RPMI8226 (cell line): ENCODE data around the gene ITGB8.
"Not testable (repeated sequence)": the region's sequence is repeated elsewhere in the genome, so short reads cannot be mapped to it uniquely, and the experiment has no call there.

Source experiments
- DNase-seq: peaks from one replicate; pipeline ENCODE4 v3.0.0-alpha.2; 2015

Gene ITGB8

DNA sequence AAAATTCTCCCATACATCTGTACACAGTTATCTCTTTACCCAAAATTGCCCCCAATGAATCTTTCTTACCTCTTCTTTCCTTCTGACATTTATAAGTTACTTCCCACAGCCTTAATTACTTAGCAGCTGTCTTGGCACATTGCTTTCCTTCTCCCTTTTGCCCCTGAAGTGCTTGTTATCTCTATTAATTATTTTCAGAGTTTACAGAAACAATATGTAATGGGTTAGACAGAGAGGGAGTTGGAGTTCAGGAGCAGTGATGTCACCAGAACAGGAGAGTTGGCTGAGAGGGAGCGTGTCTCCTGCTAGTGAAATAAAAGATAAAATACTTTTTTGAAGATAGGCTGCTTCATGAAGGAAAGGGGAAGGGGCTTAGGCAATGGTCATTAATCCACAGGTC lies 57.4 kb downstream of the ITGB8 start:
- DNase-seq: no peak

DNA sequence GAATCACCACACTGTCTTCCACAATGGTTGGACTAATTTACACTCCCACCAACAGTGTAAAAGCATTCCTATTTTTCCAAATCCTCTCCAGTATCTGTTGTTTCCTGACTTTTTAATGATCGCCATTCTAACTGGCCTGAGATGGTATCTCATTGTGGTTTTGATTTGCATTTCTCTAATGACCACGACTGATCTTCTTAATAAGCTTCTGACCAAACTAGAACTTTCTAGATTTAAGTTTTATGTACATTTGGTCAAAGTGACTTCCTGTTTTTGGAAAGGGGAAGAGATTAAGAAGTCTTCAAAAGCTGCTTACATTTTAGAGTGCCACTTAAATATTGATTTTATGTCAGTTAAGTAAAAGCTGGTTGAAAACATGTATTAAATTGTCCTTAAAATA lies 58.5 kb downstream of the ITGB8 start:
- not testable (repeated sequence) for DNase-seq

DNA sequence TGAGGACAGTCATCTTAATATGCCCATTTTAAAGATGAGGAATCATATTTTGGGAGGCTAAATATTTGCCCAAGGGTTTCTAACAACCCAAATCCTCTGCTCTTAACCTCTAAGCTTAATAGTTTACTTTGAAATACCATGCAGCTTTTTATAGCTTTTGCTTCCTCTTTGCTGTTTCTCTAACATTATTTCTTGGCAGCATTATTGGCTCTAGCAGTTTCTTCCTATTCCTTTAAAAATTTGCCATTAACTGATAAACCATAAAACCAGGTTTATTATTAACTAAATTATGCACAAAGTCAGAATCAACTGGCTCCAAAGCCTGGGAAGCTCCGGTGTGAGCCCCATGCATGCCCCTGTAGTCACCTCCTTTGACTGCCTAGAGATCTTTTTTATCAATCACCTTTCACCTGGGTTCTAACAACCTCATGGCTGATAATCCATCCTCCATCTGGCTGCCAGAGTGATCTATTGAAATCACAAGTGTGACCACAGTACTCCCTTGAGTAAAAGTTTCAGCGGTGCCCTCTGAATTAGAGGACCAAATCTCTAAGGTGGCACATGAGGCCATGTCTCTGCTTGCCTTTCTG lies 62.4 kb downstream of the ITGB8 start:
- no peak for DNase-seq

DNA sequence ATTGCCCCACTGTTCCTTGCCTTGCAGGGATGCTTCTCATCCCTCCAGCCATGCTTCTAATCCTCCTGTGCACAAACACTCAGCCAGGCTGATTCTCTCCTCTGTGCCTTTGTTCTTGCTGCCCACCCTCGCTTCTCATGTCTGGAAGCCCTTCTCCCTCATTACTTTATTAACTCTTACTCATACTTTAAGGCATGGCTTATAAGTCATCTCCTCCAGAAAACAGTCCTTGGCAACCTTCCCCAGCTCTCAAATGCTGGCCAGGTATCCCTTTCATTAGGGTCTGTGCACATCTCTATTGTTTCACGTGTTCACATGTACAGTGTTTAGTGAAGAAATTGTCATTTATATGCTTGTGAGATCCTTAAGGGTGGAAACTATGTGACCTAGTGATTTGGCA lies 62.9 kb downstream of the ITGB8 start:
- no peak for DNase-seq

DNA sequence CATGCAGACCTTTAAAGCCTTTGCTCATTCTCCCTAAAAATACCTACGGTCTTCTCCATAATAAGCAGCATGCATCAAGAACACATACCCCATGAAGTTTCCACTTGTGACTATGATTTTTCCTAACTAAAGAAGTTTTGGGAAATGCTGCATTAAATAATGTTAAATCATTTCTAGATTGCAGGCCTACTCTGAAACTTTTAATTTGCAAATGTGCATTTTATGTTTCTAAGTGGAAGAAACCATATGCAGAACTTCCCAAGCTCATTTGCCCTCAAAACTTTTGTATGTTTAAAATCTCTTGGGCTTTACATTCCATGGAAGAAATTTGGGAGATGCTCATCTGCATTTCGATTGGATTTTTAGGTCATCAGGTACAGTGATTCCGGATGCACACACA lies 63.6 kb downstream of the ITGB8 start:
- DNase-seq: no peak

DNA sequence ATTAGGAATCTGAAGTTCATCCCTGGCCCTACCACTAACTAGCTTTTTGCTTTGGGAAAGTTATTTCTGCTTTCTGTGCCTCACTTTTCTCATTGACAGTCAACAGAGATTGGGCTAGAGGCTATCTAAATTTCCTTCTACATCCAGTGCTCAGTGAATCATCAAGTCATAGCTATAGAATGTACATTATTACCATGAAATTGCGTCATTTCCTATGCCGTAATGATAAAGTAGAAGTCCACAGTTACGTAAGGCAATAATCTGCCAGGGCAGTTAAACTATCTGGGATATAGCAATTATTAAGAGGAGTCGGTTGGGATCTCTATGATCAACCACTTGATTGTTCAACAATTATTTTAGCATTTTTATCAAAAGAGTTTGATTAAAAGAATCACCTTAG lies 64.4 kb downstream of the ITGB8 start:
- no peak for DNase-seq

DNA sequence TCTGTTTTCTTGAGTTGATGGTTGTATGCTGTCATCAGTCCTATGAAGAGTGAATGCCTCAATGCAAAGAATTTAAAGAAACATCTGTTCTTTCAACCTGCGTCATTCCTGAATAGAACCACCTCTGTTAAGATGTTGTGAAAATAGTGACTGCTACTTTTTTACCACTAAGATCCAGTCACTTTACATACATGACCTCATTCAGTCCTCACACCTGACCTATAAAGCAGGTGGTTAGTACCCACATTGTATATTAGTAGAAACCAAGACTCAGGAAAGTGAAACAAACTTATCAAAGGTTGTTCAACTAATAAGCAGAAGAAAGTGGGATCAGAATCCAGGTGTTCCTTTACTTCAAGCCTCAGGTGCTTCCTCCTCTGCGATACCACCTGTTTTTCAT lies 64.8 kb downstream of the ITGB8 start:
- DNase-seq: peak; percentile 30

DNA sequence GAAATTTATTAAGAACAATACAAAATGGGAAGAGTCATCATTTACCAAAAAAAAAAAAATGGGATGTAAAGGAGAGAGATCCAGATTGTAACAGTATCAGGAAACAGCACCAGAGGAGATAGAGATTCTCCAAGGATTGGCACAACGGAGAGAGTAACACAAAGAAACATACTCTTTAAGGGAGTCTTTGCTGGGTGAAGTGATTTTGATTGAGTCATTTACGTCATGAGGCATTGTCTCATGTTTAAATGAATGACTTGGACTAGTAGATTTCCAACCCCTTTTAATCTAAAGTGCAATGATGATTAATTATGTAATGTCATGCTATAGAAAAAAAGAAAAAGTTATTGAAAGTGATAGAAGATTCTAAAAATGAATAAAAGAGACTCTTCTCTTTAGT lies 68.8 kb downstream of the ITGB8 start:
- no peak for DNase-seq

DNA sequence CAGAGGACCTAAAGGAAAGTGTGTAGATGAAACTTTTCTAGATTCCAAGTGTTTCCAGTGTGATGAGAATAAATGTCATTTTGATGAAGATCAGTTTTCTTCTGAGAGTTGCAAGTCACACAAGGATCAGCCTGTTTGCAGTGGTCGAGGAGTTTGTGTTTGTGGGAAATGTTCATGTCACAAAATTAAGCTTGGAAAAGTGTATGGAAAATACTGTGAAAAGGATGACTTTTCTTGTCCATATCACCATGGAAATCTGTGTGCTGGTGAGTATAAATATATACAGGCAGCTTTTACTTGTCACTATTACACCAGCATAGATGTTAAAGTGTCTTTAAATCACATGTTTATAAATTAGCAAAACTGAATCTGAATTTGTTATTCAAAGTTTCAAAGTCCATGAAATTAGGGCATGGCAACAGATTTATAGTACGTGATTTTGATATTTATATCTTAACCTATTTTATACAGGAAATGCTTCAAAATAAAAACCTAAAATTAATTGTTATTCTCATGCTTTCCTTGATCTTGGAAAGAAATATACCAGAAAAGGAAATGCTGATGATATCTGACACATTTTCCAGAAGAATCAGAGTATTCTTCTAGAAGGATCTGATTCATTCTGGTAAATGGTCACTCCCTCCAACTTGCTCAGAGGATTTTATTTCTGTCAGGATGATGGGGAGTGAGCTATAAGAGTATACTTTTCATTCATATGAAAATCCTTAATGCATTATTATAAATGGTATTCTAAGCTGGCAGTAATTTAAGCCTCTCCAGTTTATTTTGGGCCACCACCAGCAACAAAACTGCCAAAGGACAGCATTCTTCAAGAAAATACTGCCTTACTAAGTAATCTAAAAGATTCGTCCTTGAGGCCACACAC lies 71.4 kb downstream of the ITGB8 start:
- no peak for DNase-seq

DNA sequence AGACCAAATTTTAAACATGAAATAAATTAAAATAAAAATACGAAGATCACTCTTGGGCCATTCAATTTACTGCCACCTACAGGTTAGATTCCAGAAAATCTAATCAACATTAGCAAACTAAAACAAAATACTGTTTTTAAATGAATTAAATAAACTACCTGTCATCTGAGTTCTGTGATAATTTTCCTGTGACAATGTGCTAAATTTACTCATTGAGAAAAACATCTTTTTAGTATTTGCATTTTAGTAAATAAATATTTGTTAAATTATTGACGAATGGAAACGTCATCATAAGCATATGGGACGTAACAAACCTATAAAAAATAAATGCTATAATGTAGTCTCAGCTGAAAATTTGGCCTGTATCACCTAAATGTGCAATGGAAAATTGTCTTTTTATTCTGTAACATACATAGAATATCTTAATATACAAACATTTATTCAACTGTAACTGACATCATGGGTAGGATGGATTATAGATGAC lies 72.1 kb downstream of the ITGB8 start:
- no peak for DNase-seq

DNA sequence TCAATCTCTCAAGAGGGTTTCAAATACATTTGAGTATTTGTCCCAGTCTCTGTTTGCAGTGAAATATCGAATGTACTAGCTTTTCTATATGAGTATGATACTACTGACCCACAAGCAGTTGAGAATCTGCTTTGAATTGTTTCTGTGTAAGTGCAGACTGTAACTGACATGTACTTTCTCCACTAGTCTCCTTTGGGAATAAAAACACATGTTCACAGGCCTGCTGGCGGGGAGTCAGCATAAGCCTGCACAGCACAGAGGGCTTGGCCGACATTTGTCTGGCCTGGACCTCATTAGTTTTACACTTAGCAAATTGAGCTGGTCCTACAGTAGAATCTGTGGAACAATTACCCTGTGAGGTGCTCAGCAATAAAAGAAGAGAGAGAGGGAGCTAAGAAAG lies 72.6 kb downstream of the ITGB8 start:
- no peak for DNase-seq

DNA sequence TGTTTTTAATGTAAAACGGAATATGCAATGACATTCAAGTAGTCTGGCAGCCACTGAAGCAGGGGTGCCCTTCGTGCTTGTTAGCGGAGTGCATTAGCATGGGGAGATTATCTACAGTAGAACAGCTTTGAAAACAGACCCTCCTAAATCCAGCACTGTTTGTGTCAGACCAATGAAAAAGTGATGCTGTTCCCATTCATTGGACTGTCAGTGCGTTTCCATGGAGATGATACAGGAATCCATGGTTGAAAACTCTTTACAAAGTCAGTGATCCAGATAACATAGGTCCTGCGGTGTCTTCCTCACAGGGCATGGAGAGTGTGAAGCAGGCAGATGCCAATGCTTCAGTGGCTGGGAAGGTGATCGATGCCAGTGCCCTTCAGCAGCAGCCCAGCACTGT lies 73.6 kb downstream of the ITGB8 start:
- no peak for DNase-seq

DNA sequence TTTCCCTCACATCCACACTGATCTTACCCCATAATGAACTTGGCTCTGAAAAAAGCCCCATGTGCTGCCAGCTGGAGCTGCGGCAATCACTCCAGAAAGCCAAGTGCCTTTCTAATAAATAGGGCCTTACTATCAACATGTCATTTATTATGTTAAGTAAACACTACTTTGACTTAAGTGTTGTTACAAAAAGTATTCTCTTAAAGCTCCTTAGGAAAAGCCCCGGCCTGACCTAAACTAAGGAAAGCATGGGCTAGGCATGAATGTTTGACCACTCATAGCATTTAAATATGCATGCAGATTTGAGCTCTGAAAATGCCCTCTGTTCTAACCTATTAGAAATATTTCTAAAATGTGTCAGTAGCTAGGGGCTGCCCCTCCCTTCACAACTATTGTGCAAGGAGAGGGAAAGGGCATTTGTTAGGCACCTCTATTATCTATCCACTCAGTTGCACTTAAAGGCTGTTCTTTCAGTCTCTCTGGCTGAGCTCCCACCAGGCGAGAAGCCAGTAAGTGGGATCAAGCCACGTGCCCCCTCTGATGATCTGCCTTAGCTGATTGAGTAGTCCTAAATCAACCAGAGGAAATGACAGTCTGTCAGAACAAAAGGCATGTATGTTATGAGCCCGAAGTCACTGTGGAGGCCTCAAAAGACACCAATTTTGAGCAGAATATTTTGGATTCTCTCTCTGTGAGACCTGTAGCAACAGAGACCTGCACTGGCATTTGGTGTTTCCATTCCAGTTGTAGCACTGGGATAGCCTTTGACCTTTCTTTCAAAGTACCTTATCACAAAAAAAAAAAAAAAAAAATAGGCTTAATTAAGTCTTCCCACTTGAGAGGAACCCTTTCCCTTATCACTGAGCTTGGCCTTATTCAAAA lies 77.1 kb downstream of the ITGB8 start:
- DNase-seq: no peak

DNA sequence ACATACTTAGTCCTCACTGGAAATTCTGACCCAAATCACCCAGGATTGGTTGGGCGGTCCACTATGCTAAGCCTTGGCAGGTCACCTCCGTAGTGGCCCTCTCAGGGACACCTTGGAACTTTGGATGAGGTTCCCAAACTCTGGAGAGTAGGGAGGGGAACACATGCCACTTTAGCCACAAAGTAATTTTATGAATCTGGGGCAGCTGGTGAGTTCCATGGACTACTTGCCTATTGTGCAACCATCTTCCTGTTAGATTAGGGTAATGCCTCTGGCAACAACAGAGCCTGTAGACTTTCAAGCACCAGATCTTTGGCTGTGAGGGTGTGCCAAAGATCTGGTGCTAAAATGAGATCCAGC lies 77.7 kb downstream of the ITGB8 start:
- DNase-seq: no peak

DNA sequence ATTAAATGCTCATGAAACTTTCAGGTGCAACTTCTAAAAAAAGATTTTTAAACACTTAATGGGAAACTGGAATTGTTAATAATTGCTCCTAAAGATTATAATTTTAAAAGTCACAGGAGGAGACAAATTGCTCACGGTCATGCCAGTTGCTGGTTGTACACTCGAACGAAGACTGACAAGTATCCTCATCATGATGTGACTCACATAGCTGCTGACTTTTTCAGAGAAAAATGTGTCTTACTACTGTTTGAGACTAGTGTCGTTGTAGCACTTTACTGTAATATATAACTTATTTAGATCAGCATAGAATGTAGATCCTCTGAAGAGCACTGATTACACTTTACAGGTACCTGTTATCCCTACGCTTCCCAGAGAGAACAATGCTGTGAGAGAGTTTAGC lies 79.3 kb downstream of the ITGB8 start:
- no peak for DNase-seq

DNA sequence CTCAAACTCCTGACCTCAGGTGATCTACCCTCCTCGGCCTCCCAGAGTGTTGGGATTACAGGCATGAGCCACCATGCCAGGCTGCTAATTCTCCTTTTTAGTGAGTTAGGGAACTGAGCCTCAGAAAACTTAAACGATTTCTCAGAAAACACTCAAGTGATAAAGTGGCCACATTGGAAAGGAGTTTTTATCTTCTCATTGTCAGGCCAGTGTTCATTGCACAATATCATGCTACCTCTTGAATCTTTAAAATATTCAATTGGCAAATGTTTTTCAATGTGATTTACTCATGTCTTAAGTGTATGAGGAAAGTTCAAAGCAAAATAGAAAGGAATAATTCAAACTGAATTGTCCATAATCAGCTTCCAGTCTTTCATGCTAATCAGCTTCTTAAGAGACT lies 80.7 kb downstream of the ITGB8 start:
- no peak for DNase-seq

DNA sequence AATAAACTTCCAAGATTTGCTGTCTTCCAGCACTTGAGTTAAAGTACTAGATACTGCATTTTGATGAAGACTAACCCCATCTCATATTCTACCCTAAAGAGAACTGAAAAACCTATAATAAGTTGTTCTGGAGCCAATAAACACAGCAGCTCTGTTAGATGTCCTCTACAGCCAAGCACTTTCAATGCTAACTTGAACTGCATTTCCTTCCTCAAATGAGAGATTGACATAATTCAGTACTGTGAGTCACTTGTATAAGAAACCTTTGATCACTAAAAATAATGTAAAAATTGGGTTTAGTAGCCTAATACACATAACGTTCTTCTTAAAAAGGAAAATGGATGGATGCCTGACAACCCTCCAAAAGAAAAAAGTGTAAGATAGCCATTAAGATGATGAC lies 81.3 kb downstream of the ITGB8 start:
- DNase-seq: no peak

DNA sequence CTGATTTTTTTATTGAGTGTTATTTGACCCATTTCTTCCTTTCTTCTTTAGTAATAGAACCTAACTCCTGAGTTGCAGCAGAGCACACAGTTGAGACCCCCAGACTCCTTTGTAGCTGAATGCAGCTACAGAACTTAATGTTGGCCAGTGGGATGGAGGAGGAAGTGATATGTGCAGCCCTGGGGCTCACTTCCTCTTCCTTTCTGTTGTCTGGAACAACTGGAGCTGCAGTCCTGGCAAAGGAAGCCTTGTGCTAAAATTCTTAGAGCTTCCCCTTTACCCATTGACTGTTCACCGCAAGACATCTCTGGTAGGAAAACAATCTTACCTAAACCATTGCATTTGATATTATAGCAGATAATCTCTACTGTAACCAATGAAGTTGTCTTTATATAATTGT lies 86.6 kb downstream of the ITGB8 start:
- no peak for DNase-seq

DNA sequence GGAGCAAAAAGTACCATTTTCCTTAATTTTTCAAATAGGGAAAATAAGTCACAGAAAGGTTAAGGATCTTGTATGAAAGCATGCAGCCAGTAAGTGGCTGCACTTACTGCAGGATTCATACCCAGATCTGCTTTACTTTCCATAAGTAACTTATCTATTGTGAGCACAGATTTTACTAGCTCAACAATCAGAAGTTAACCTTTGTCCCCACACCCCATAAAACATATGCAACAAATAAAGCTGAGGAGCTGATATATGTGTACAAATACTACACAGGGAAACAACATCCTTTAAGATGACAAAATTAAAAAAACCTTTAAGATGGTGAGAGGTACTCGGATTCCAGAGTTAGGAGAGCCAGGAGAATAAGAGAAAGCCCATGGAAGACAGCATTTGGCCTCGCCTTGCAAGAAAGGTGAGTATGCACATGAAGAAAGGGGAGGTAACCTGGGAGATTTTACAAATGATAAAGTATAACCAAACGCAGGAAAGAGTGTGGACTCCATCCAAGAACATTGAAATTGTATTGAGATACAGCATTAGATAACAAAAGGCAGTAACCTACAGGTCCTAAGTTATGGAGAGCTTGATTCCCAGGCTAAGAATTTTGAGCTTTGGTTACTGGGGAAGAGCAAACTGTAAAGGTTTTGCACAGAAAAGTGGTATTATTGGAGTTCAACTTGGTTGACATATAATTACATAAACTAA lies 87.1 kb downstream of the ITGB8 start:
- no peak for DNase-seq

DNA sequence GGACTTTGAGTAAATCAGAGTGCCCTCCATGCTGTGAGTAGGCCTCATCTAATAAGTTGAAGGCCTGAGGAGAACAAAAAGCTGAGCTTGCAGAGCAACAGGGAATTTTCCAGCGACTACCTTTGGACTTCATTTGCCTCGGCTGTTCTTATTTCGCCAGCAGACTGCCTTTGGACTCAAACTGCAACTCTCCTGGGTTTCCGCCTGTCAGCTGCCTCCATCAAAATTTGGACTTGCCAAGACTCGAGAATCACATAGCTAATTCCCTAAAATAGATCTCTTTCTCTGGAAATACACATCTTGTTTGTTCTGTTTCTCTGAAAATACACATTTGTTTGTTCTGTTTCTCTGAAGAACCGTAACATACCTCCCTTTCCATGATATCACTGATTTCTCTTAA lies 93.8 kb downstream of the ITGB8 start:
- DNase-seq: no peak

DNA sequence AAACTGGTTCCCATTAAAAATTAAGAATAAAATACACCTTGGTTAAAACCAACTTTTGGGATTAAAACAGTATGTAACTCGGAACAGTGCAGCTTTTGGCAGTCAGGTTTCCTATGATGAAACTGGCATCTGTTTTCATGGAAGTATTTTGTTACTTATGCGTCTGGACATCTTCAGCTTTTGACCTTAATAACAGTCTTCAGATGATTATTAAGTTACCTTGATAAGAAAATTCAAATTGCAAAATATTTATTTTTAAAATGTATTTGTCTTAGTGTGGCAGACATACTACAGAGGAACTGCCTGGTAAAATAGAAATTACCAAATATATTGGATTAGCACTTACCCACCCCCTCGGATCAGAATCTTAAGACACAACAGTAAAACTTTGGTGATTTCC lies 100.0 kb downstream of the ITGB8 start:
- DNase-seq: no peak

DNA sequence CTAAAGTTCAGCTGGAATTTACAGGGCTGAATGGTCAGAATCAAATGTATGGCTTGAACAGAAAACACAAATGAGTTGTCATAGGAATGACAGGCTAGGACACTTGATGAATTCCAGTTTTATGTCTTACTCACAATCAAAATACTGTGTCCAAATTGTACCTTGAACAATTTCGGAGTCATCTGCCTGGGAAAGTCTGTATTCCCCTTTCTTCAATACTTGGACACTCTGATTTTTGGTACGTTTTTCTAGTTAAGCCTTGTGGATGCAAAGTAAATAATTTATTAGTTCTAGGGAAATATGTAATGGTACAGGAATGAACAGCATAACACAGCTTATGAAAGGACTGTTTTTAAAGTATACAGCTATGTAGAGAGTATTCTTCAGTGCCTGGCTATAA lies 100.4 kb downstream of the ITGB8 start:
- no peak for DNase-seq

DNA sequence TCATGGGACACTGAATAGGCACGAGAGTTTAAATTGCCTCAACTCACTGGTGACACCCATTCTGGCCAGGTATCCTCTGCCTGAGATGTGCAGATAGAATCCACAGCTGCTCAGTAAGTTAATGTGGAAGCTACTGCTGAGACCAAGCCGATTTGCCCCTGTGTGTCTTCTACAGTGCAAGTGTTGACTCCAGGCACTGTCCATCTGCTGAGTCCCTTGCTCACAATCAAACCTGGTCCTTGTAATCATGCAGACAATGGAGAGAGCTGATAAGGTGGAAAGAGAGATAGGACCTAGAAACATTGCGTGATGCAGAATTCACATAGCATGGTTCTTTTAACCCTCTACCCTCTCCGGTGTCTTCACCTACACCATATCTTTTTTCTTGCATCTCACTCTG lies 101.4 kb downstream of the ITGB8 start:
- no peak for DNase-seq
